ENCODE measurements around the gene LRRC51. TPM values are rescaled to one million over a fixed set of nuclear protein-coding genes. Genes with fewer than 3 reads are reported as not detected.

The LRRC51 gene
- total and polyA plus RNA-seq, 2 donors (not counting 3 experiments of a cell fraction or from before 2014, with no cell fraction given), result 3.5 to 6.1 TPM

DNA sequence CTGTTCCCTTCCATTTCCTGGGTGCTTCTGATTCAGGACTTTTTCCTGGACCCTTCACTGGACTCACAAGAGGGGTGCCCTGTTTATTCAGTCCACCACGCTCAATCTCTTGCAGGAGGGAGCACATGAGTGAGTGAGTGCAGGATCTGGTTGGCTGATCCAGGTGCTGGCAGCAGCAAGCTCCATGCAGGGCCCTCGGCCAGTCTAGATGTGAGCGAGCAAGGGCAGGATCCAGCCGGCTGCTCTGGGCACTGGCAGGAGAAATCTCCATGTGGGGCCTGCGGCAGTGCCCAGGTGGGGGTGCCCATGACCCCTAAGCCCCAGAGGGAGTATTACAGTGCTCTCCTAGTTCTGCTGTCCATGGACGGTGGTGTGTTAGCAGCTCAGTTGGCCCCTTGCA, 43.4 kb downstream of the LRRC51 start:
- H3K9me3 ChIP-seq (replicated peaks; ENCODE audit: control insufficient read depth, insufficient read depth, low read length), result no peaks in the 10 kb centered on the region
- dilution Hi-C loops (cut with MboI; ENCODE audit: extremely low pct_ligation_motif_present, low sequenced_read_pairs), result no loop called here
- H3K4me3 ChIP-seq (replicated peaks in 1 of 3; ENCODE audit: insufficient read depth in 1 of 3, low read depth in 1 of 3, low read length in 3 of 3), result no peak overlapping the region
- no peaks in the 10 kb centered on the region for H4K20me1 ChIP-seq (replicated peaks; ENCODE audit: control insufficient read depth, extremely low read depth, insufficient read depth, low read length)
- no peak overlapping the region for H2AFZ ChIP-seq (ENCODE audit: low read depth, low read length)
- no peak for TF ChIP-seq POLR2AphosphoS5 (IDR thresholded peaks at IDR 0.05; ENCODE audit: insufficient read depth, low read depth, low read length)
- no peak for TF ChIP-seq MYC (IDR thresholded peaks at IDR 0.05; ENCODE audit: low read depth, low read length)
- TF ChIP-seq, protein P1, sequence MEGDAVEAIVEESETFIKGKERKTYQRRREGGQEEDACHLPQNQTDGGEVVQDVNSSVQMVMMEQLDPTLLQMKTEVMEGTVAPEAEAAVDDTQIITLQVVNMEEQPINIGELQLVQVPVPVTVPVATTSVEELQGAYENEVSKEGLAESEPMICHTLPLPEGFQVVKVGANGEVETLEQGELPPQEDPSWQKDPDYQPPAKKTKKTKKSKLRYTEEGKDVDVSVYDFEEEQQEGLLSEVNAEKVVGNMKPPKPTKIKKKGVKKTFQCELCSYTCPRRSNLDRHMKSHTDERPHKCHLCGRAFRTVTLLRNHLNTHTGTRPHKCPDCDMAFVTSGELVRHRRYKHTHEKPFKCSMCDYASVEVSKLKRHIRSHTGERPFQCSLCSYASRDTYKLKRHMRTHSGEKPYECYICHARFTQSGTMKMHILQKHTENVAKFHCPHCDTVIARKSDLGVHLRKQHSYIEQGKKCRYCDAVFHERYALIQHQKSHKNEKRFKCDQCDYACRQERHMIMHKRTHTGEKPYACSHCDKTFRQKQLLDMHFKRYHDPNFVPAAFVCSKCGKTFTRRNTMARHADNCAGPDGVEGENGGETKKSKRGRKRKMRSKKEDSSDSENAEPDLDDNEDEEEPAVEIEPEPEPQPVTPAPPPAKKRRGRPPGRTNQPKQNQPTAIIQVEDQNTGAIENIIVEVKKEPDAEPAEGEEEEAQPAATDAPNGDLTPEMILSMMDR (IDR thresholded peaks at IDR 0.05; ENCODE audit: extremely low read depth in 1 of 2, insufficient read depth in 1 of 2, low read depth in 1 of 2, low read length in 2 of 2), result no peak
- TF ChIP-seq EZH2 (IDR thresholded peaks at IDR 0.05; ENCODE audit: borderline replicate concordance, low read depth, low read length, severe bottlenecking), result no peak
- TF ChIP-seq FOS (IDR thresholded peaks at IDR 0.05; ENCODE audit: borderline replicate concordance, insufficient read depth, low read length), result no peak
- TF ChIP-seq, protein P2, sequence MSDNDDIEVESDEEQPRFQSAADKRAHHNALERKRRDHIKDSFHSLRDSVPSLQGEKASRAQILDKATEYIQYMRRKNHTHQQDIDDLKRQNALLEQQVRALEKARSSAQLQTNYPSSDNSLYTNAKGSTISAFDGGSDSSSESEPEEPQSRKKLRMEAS (IDR thresholded peaks at IDR 0.05; ENCODE audit: insufficient read depth, insufficient read length), result no peak
- TF ChIP-seq POLR2A (IDR thresholded peaks at IDR 0.05; ENCODE audit: low read depth, low read length), result no peak
- no peak for TF ChIP-seq JUN (IDR thresholded peaks at IDR 0.05; ENCODE audit: borderline replicate concordance, insufficient read depth, insufficient read length, low read depth)
- TF ChIP-seq GATA2 (IDR thresholded peaks at IDR 0.05; ENCODE audit: insufficient read depth, insufficient read length, low read depth, low read length), result no peak
- peaks cover 0 to 4% of the 10 kb centered on the region in 2 experiments for H3K27me3 ChIP-seq (ENCODE audit: control insufficient read depth in 2 of 2, insufficient read depth in 2 of 2, low read length in 2 of 2)
- DNase-seq (ENCODE audit: low read depth, low spot score), result no peak
- no peaks in the 10 kb centered on the region for H3K36me3 ChIP-seq (ENCODE audit: control insufficient read depth in 2 of 2, extremely low read depth in 1 of 2, insufficient read depth in 2 of 2, low read length in 2 of 2)
- H3K4me1 ChIP-seq (ENCODE audit: control insufficient read depth, extremely low read depth, insufficient read depth, low read length), result no peaks in the 10 kb centered on the region
- ChIA-PET POLR2A (no interaction called here), CTCF (interaction anchor here (4.1 kb wide), 1 partner anchor 20 kb away, joined by 25 read pairs; no protein-coding TSS in a partner anchor)
- H3K9ac ChIP-seq (replicated peaks; ENCODE audit: extremely low read depth, insufficient read depth, low read length), result no peak overlapping the region
- FAIRE-seq, result no peak
- intact Hi-C loops (cut with micrococcal nuclease), result no loop called here
- H3K9me1 ChIP-seq (replicated peaks; ENCODE audit: control insufficient read depth, extremely low read depth, insufficient read depth, low read length), result no peaks in the 10 kb centered on the region
- H3K4me2 ChIP-seq (ENCODE audit: insufficient read depth, low read length), result no peak overlapping the region
- H3K27ac ChIP-seq (ENCODE audit: insufficient read depth, low read depth, low read length), result no peak overlapping the region
- no peaks in the 10 kb centered on the region for H3K79me2 ChIP-seq (ENCODE audit: control insufficient read depth, insufficient read depth, low read length)
- BruUV-seq (replicated peaks), result no TSS peak

Measured in endothelial cell of umbilical vein (primary cell).